Measurements from ENCODE around the gene C1QTNF8. TPM values are rescaled to one million over a fixed set of nuclear protein-coding genes. Genes with fewer than 3 reads are reported as not detected.

C1QTNF8 gene
- total RNA-seq, 1 experiment from 2014 or later, result not detected

- intact Hi-C loops (cut with micrococcal nuclease; ENCODE audit: unreplicated experiment), result no loop called here
- BruUV-seq (replicated peaks), result no TSS peak
- H3K36me3 Mint-ChIP-seq (ENCODE audit: insufficient read depth, unreplicated experiment), result no peaks in the 10 kb centered on the region
- no peak overlapping the region for H3K4me3 Mint-ChIP-seq (ENCODE audit: low read depth, unreplicated experiment)
- no peak for TF ChIP-seq CTCF (IDR thresholded peaks at IDR 0.05; ENCODE audit: unreplicated experiment)
- no peak for DNase-seq
- H3K4me1 Mint-ChIP-seq (ENCODE audit: low read depth, unreplicated experiment), result no peaks in the 10 kb centered on the region
- H3K27me3 Mint-ChIP-seq (ENCODE audit: unreplicated experiment), result peaks cover 93% of the 10 kb centered on the region
- no peaks in the 10 kb centered on the region for H3K9me3 Mint-ChIP-seq (ENCODE audit: low read depth, unreplicated experiment)
- CTCF ChIA-PET, result interaction anchor here (0.8 kb wide), 1 partner anchor 97 kb away, joined by 6 read pairs; no protein-coding TSS in a partner anchor
- H3K27ac Mint-ChIP-seq (ENCODE audit: unreplicated experiment), result no peak overlapping the region
Measured at GRCh38 chr16:1143761-1144450, 47.9 kb upstream of the C1QTNF8 start.

- Mint-ChIP-seq H3K27ac (ENCODE audit: unreplicated experiment) (no peak overlapping the region), H3K4me1 (ENCODE audit: low read depth, unreplicated experiment) (no peaks in the 10 kb centered on the region), H3K4me3 (ENCODE audit: low read depth, unreplicated experiment) (no peak overlapping the region), H3K36me3 (ENCODE audit: insufficient read depth, unreplicated experiment) (no peaks in the 10 kb centered on the region), H3K27me3 (ENCODE audit: unreplicated experiment) (peaks cover 100% of the 10 kb centered on the region), H3K9me3 (ENCODE audit: low read depth, unreplicated experiment) (no peaks in the 10 kb centered on the region)
- BruUV-seq (replicated peaks), result no TSS peak
- TF ChIP-seq CTCF (IDR thresholded peaks at IDR 0.05; ENCODE audit: unreplicated experiment), result no peak
- CTCF ChIA-PET, result interaction anchor here (0.7 kb wide), 1 partner anchor 87 kb away, joined by 4 read pairs; no protein-coding TSS in a partner anchor
- no peak for DNase-seq
- intact Hi-C loops (cut with micrococcal nuclease; ENCODE audit: unreplicated experiment), result no loop called here
Measured at GRCh38 chr16:1142911-1143310, 46.9 kb upstream of the C1QTNF8 start.

DNA sequence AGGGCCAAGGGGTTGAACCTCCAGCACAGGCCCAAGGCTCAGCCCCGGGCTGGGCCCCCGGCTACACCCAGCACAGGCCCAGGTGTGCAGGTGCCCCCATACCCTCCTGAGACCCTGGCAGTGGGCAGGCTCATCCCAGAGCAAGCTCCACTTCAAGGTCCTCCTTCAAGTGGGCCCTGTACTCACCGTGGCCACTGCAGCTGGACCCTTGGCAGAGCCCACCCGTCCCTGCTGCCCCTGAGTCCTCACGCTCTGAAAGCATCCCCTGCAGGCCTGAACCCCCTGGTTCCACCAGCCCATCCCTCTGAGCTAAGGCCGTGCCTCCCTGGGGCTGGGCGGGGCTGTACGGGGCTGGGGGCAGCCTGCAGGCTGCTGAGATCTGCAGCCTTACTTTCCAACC lies 45.7 kb upstream of the C1QTNF8 start:
- intact Hi-C loops (cut with micrococcal nuclease; ENCODE audit: unreplicated experiment), result no loop called here
- Mint-ChIP-seq H3K4me3 (ENCODE audit: low read depth, unreplicated experiment) (no peak overlapping the region), H3K4me1 (ENCODE audit: low read depth, unreplicated experiment) (peaks cover 2% of the 10 kb centered on the region), H3K27me3 (ENCODE audit: unreplicated experiment) (peaks cover 100% of the 10 kb centered on the region), H3K9me3 (ENCODE audit: low read depth, unreplicated experiment) (no peaks in the 10 kb centered on the region), H3K36me3 (ENCODE audit: insufficient read depth, unreplicated experiment) (no peaks in the 10 kb centered on the region), H3K27ac (ENCODE audit: unreplicated experiment) (no peak overlapping the region)
- CTCF ChIA-PET, result no interaction called here
- no TSS peak for BruUV-seq (replicated peaks)
- DNase-seq, result no peak
- no peak for TF ChIP-seq CTCF (IDR thresholded peaks at IDR 0.05; ENCODE audit: unreplicated experiment)

DNA sequence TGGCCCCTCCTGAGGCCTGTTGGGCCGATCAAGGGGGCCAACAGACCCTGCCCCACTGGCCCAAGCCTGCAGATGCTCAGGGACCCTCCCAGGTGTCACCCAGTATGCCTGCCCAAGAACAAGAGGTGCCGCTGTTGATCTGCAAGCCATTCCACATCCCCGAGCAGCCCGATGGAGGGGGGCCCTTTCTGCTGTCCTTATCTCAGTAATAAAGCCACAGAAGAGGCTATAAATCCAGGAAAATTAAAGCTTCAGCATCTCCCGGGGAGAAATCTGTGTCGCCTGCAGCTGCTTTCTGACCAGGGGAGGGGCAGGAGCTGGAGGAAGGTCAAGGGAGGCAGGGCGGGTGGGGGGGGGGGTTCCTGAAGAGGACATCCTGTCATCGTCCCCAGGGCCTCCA lies 45.1 kb upstream of the C1QTNF8 start:
- BruUV-seq (replicated peaks), result no TSS peak
- H3K27me3 Mint-ChIP-seq (ENCODE audit: unreplicated experiment), result peaks cover 100% of the 10 kb centered on the region
- H3K9me3 Mint-ChIP-seq (ENCODE audit: low read depth, unreplicated experiment), result no peaks in the 10 kb centered on the region
- DNase-seq, result no peak
- H3K4me1 Mint-ChIP-seq (ENCODE audit: low read depth, unreplicated experiment), result peaks cover 7% of the 10 kb centered on the region
- H3K4me3 Mint-ChIP-seq (ENCODE audit: low read depth, unreplicated experiment), result no peak overlapping the region
- no peak overlapping the region for H3K27ac Mint-ChIP-seq (ENCODE audit: unreplicated experiment)
- intact Hi-C loops (cut with micrococcal nuclease; ENCODE audit: unreplicated experiment), result no loop called here
- no peak for TF ChIP-seq CTCF (IDR thresholded peaks at IDR 0.05; ENCODE audit: unreplicated experiment)
- no peaks in the 10 kb centered on the region for H3K36me3 Mint-ChIP-seq (ENCODE audit: insufficient read depth, unreplicated experiment)
- CTCF ChIA-PET, result no interaction called here
